GM19455 (cell line): ENCODE measurements around the gene ST3GAL4.
"Not testable (repeated sequence)": the region's sequence is repeated elsewhere in the genome, so short reads cannot be mapped to it uniquely, and the experiment has no call there.

Experiments used
- ATAC-seq: cut with Tn5 transposase; IDR thresholded peaks from one replicate; pipeline ENCODE4 v1.9.1; 2021; ENCODE audit not compliant: unreplicated experiment

ST3GAL4 gene

GRCh38 chr11:126384449-126385070, 29.1 kb downstream of the ST3GAL4 start:
- no peak for ATAC-seq

- ATAC-seq: no peak
Observed at GRCh38 chr11:126385991-126386728, 30.7 kb downstream of the ST3GAL4 start.

DNA sequence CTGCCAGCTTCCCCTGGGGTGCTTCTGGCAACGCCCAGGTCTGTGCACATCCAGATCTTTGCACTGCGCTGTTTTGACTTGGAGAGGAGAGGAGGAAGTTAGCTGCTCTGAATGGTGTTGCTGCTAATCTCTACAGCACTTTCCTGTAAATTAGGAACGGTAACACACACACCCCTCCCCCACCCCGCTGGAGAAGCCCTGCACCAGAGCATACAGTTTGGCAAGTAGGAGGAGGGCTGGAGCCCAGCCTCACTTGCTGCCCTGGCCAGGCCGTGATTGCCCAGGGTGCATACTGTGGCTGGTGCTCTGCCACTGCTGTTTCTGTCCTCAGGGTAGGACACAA, 31.2 kb downstream of the ST3GAL4 start:
- ATAC-seq: not testable (repeated sequence)

DNA sequence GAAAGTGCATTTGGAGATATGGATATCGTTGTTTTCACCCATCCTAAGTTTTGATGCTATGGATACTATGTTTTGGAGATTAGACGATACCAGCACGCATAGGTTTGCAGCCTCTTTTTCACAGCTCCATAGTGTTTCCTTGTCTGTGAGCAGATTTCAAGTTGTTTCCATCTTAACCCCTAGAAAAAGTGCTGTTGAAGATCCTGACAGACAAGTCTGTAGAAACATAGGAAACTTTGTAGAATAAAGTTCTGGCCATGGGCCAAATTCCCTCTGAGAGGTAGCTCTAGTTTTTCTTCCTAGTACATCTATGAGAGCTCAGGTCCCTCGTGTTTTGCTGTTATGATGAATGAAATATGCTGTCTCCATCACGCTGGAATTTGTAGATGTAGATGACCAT, 32.4 kb downstream of the ST3GAL4 start:
- no peak for ATAC-seq

- no peak for ATAC-seq
Observed at GRCh38 chr11:126390272-126390867, 34.9 kb downstream of the ST3GAL4 start.

GRCh38 chr11:126391286-126391954, 35.9 kb downstream of the ST3GAL4 start:
- ATAC-seq: no peak

DNA sequence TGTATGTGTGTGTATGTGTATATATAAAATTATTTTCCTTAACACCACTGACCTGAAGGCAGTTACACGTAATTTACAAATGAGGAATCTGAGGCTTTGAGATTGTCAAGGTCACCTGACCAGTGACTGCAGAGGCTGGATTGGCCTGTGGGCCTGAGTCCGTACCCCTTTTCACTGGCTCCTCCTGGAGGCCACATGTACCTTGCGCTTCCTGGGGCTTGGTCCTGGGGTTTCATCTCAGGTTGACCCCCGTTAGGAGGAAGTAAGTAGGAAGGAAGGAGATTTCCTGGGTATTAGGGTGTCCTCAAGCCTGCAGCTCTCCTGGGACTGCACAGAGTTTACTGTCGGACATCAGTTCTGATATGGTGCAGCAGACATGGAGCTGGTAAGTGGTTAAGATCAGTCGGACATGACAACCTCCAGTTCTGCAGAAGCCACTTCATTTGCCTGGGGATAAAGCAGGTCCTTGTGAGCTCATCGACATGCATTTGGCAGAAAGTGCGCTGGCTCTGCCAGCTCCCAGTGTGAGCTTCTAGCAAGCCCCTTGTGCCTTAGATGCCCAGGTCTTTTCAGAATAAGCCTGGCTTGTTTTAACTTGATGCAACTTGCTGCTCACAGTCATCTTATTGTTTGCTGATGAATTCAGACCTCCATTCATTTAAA, 36.6 kb downstream of the ST3GAL4 start:
- ATAC-seq: peak; percentile 64

GRCh38 chr11:126392633-126393013, 37.1 kb downstream of the ST3GAL4 start:
- no peak for ATAC-seq

GRCh38 chr11:126393143-126393542, 37.7 kb downstream of the ST3GAL4 start:
- no peak for ATAC-seq

- no peak for ATAC-seq
Observed at GRCh38 chr11:126394036-126394435, 38.5 kb downstream of the ST3GAL4 start.

GRCh38 chr11:126394634-126395072, 39.2 kb downstream of the ST3GAL4 start:
- ATAC-seq: not testable (repeated sequence)

GRCh38 chr11:126395784-126396183, 40.3 kb downstream of the ST3GAL4 start:
- ATAC-seq: not testable (repeated sequence)

- not testable (repeated sequence) for ATAC-seq
Observed at GRCh38 chr11:126396266-126396665, 40.8 kb downstream of the ST3GAL4 start.

- no peak for ATAC-seq
Observed at GRCh38 chr11:126396965-126397364, 41.5 kb downstream of the ST3GAL4 start.

GRCh38 chr11:126398296-126398695, 42.8 kb downstream of the ST3GAL4 start:
- no peak for ATAC-seq

DNA sequence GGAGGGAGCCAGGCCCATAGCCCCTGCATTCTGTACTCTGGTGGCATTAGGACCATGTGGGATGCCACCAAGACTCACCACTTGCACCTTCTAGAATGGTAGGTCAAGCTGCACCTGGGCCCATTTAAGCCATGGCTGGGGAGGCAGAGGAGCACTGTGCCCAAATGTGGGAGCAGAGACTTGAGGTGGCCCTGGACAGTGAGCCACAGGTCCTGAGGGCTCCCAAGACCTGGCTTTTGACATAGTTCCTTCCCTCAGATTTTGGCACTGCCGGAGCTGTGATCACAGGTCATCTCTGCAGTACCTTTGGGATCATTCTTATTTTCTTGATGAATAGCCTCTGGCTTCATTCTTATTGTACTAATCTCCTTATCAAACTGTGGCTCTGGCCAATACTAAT, 43.2 kb downstream of the ST3GAL4 start:
- no peak for ATAC-seq

- ATAC-seq: no peak
Observed at GRCh38 chr11:126400019-126400418, 44.5 kb downstream of the ST3GAL4 start.

GRCh38 chr11:126400479-126400878, 45.0 kb downstream of the ST3GAL4 start:
- ATAC-seq: no peak

- ATAC-seq: no peak
Observed at GRCh38 chr11:126403022-126403581, 47.6 kb downstream of the ST3GAL4 start.

GRCh38 chr11:126403658-126404057, 48.2 kb downstream of the ST3GAL4 start:
- ATAC-seq: peak; percentile 99

DNA sequence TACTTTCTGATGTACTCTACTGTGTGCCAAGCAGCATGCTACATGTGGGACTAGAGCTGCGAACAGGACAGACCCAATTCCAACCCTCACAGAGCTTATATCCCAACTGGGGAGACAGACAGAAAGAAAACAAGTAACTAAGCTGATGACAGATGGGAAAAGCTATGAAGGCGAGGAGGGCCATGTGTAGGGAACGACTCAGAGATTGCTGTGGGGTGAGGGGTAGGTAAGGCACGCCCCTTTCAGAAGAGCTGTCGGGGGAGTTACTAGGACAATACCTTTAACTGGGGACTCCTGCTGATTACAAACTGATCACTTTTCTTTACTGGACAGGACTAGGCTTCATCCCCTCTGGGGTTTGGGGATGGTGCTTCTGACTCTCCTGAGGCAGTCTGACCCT, 48.9 kb downstream of the ST3GAL4 start:
- no peak for ATAC-seq
